NT2/D1 (cell line): Measurements from ENCODE around the gene TTLL5.

Experiments used
- SUZ12 ChIP-seq: IDR thresholded peaks from 2 replicates; pipeline ENCODE4 v1.6.1; 2011; ENCODE audit not compliant: insufficient read length, insufficient read depth; ENCODE audit errors: extremely low read depth
- YY1 ChIP-seq: IDR thresholded peaks from 2 replicates; pipeline ENCODE4 v1.6.1; 2011; ENCODE audit not compliant: insufficient read length, insufficient read depth
- ZNF274 ChIP-seq: IDR thresholded peaks from 2 replicates; pipeline ENCODE4 v1.6.1; 2011; ENCODE audit warnings: mild to moderate bottlenecking, low read depth, low read length

DNA sequence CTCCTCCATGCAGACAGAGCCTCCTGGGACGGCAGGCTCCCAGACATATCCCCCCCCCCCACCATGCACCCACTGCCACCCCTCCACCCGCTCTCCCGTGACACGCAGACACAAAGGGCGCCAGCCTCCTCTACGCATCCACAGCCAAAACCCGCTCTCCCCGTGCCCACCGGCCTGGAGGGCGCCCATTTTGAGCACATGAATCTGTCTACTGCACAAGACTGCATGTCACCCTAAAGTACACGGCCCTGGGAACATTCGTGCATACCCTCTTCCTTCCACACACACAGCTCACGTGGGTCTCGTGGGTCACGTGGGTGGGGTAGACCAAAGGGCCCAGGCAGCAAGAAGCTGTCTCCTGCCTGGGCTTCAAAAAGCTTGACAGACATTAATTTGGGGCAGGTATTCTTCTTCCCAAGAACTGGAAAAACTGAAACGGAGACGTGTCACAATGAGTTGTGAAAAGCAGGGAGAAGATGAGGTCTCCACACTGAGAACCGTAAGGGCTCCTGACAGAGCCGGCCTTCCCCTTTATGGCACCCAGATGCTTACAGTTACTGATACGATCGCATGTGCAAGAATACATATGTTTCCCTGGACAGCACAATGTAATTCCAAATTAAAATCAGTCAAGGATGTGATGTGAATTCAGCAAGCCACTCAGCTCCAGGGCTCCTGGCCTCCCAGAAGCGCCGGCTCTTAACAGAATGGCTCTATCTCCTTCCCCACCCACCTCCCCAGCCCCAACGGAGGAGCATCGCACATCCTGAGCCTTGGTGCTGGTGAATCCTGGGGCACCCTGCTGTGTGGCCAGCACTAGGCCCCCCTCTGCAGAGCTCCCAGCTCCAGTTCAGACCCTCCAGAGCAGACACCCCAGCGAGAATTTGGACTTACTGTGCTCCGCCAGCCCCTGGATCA is 318.9 kb downstream of the TTLL5 start:
- no peak for TF ChIP-seq YY1
- TF ChIP-seq ZNF274, result no peak
- no peak for TF ChIP-seq SUZ12
